H1 (cell line): ENCODE data around the gene PLXNA4. TPM values are rescaled to one million over a fixed set of nuclear protein-coding genes. Genes with fewer than 3 reads are reported as not detected.

Source experiments
- KDM5A ChIP-seq: fragments of 200-600 bp; IDR thresholded peaks from 2 replicates; pipeline ENCODE4 v1.7.1; 2012; ENCODE audit warnings: mild to moderate bottlenecking, low read length, inconsistent platforms, mixed read lengths
- MAFK ChIP-seq: IDR thresholded peaks from 2 replicates; pipeline ENCODE4 v1.6.1; 2012; ENCODE audit warnings: low read depth, mild to moderate bottlenecking, improper control_type of control experiment, low read length
- POU5F1 ChIP-seq: IDR thresholded peaks from 2 replicates; pipeline ENCODE4 v1.6.1; 2011; ENCODE audit warnings: low read depth, mild to moderate bottlenecking, low read length, moderate library complexity
- RNF2 ChIP-seq: fragments of 200-900, 300-1000 bp; sonication (generic); IDR thresholded peaks from 2 replicates; pipeline ENCODE4 v1.7.1; 2016; ENCODE audit warnings: borderline replicate concordance, low read depth, mild to moderate bottlenecking, antibody characterized with exemption, low read length; ENCODE audit not compliant: poor library complexity, severe bottlenecking; ENCODE audit errors: missing control alignments
- RXRA ChIP-seq: IDR thresholded peaks from 2 replicates; pipeline ENCODE4 v1.6.1; 2011; ENCODE audit warnings: low read depth, mild to moderate bottlenecking, low read length, moderate library complexity; ENCODE audit not compliant: insufficient read depth
- TEAD4 ChIP-seq: IDR thresholded peaks from 2 replicates; pipeline ENCODE4 v1.6.1; 2012; ENCODE audit warnings: low read depth, low read length, inconsistent platforms, mixed read lengths
- polyA plus RNA-seq, 7 experiments: library from polyadenylated mRNA; depleted of rRNA in 3 of 7; stranded (reverse) in 5 of 7; unstranded in 2 of 7; fragments of >200 nt in 5 of 7; fragments of 200-250 nt in 2 of 7; gene quantifications; 1 replicate in 5 of 7; 2 replicates in 1 of 7; 4 replicates in 1 of 7; pipeline versions ENCODE4 v1.2.1 to v1.2.3, GENCODE V29; 2011 to 2013; ENCODE audit warnings: missing spikeins in 2 of 7, mixed read lengths in 2 of 7
- total RNA-seq: library from RNA; stranded (reverse); fragmentation: NEBNext Ultra II Directional; extraction: Animal tissue kit (Norgen Biotek cat#: 25700); gene quantifications from 2 replicates; pipeline ENCODE4 v1.2.1, GENCODE V29; 2021

The PLXNA4 gene
- total and polyA plus RNA-seq, 2 of the 8 experiments (the other 6 are each of a cell fraction or from before 2014, with no cell fraction given), result 0.76 to 0.79 TPM

GRCh38 chr7:132373879-132374278 is 202.4 kb downstream of the PLXNA4 start (continued):
- no peak for TF ChIP-seq RXRA
- no peak for TF ChIP-seq TEAD4
- TF ChIP-seq KDM5A, result no peak
- no peak for TF ChIP-seq POU5F1
- no peak for TF ChIP-seq RNF2
- no peak for TF ChIP-seq MAFK
